ENCODE results near the gene CLDN5. TPM values are rescaled to one million over a fixed set of nuclear protein-coding genes. Genes with fewer than 3 reads are reported as not detected.
A peak's percentile ranks its signal among the peaks of the same experiment; 100 is the strongest.

Gene CLDN5
- total and polyA plus RNA-seq, 2 donors (not counting 1 experiment from before 2014, with no cell fraction given), result not detected

- intact Hi-C loops (cut with micrococcal nuclease), result loop anchor here (2.0 kb wide), 1 partner anchor 145 kb away; no protein-coding TSS in a partner anchor
- peak overlapping the region; percentile 92 for H2AFZ ChIP-seq (ENCODE audit: insufficient read depth, low read depth, low read length, poor library complexity, severe bottlenecking)
- 0% methylated on average over 21 of the region's 31 CpGs for WGBS (ENCODE audit: insufficient coverage)
Measured at GRCh38 chr22:19478045-19478900, 45.9 kb downstream of the CLDN5 start.

More at GRCh38 chr22:19478045-19478900, 45.9 kb downstream of the CLDN5 start:
- Histone ChIP-seq H3K27me3 (replicated peaks in 1 of 4; ENCODE audit: control extremely low read depth in 1 of 4, control insufficient read depth in 3 of 4, insufficient read depth in 4 of 4, low read length in 3 of 4) (no peaks in the 10 kb centered on the region), H3K4me3 (ENCODE audit: control extremely low read depth in 1 of 5, extremely low read depth in 1 of 5, insufficient read depth in 1 of 5, low read depth in 2 of 5, low read length in 4 of 5) (peak overlapping the region; percentile 66 to 84 (median 83)), H3K79me2 (ENCODE audit: control insufficient read depth, insufficient read depth, low read length) (peaks cover 52% of the 10 kb centered on the region), H3K9ac (ENCODE audit: low read length) (peak overlapping the region; percentile 98), H3K27ac (ENCODE audit: low read length in 2 of 2) (peak overlapping the region; percentile 98 to 100), H3K4me1 (ENCODE audit: control insufficient read depth in 2 of 2, insufficient read depth in 2 of 2, low read length in 2 of 2) (peaks cover 16 to 20% of the 10 kb centered on the region in 2 donors), H3K4me2 (replicated peaks; ENCODE audit: low read depth, low read length, poor library complexity, severe bottlenecking) (peak overlapping the region; percentile 92), H3K36me3 (replicated peaks in 1 of 2; ENCODE audit: control extremely low read depth in 1 of 2, control insufficient read depth in 1 of 2, extremely low read depth in 1 of 2, insufficient read depth in 2 of 2, low read length in 1 of 2) (peaks cover 4 to 20% of the 10 kb centered on the region in 2 experiments), H4K20me1 (ENCODE audit: control insufficient read depth, insufficient read depth, low read length, poor library complexity, severe bottlenecking) (peaks cover 27% of the 10 kb centered on the region), H3K9me3 (ENCODE audit: control extremely low read depth in 1 of 3, control insufficient read depth in 2 of 3, insufficient read depth in 1 of 3, low read length in 2 of 3) (no peaks in the 10 kb centered on the region)
- no peak for TF ChIP-seq EZH2 (IDR thresholded peaks at IDR 0.05; ENCODE audit: borderline replicate concordance, insufficient read depth, low read depth, low read length, poor library complexity, severe bottlenecking)
- TF ChIP-seq CTCF (IDR thresholded peaks at IDR 0.05), result no peak
- Mint-ChIP-seq H3K27me3 (no peaks in the 10 kb centered on the region), H3K9me3 (ENCODE audit: insufficient read depth) (no peaks in the 10 kb centered on the region), H3K4me1 (peaks cover 23% of the 10 kb centered on the region), H3K4me3 (peak overlapping the region; percentile 98), H3K27ac (peak overlapping the region; percentile 67)
- ATAC-seq (ENCODE audit: low read depth) (no peak), DNase-seq (no peak)
- POLR2A ChIA-PET, result interaction anchor here (1.2 to 2.2 kb wide), 3 partner anchors 44 to 46 kb away, joined by 4 to 18 read pairs (median 6); partner anchors contain the start of genes HIRA and MRPL40
- CTCF ChIA-PET, result interaction anchor here (0.7 to 5.5 kb wide), 15 partner anchors 15 to 370 kb away, joined by 3 to 29 read pairs (median 3); partner anchors contain the start of genes C22orf39, CLTCL1, ESS2 and SLC25A1
